ENCODE data around the gene EME2.

GRCh38 chr16:1786242-1787055 is 13.8 kb downstream of the EME2 start:
- TF ChIP-seq CTCF (IDR thresholded peaks at IDR 0.05; ENCODE audit: poor library complexity, severe bottlenecking) (no peak), EP300 (conservative IDR thresholded peaks at IDR 0.05; ENCODE audit: poor library complexity, severe bottlenecking) (no peak), EZH2 (IDR thresholded peaks at IDR 0.05; ENCODE audit: borderline replicate concordance, insufficient read depth, low read length, poor library complexity, severe bottlenecking) (no peak), SMC3 (conservative IDR thresholded peaks at IDR 0.05; ENCODE audit: poor library complexity) (no peak), RAD21 (conservative IDR thresholded peaks at IDR 0.05) (no peak), TAF1 (IDR thresholded peaks at IDR 0.05; ENCODE audit: low read depth) (no peak), POLR2AphosphoS5 (IDR thresholded peaks at IDR 0.05) (no peak)
